Activated CD4-positive, CD25-positive, alpha-beta regulatory T cell (primary cell): Measurements from ENCODE around the gene ACAP2.
"Not testable (repeated sequence)": the region's sequence is repeated elsewhere in the genome, so short reads cannot be mapped to it uniquely, and the experiment has no call there.

Experiments used
- DNase-seq, 4 experiments: peaks; one replicate each; lab custom pipeline; 2025; lab: John Stamatoyannopoulos, UW

The ACAP2 gene

GRCh38 chr3:195246581-195246995 lies 196.2 kb downstream of the ACAP2 start:
- no peak for DNase-seq

- no peak for DNase-seq
These were observed 197.3 kb downstream of the ACAP2 start for GRCh38 chr3:195245531-195245951.

- DNase-seq: no peak
These were observed 201.0 kb downstream of the ACAP2 start for GRCh38 chr3:195241592-195242355.

- DNase-seq: no peak
These were observed 201.9 kb downstream of the ACAP2 start for GRCh38 chr3:195240939-195241338.

GRCh38 chr3:195240171-195240701 lies 202.6 kb downstream of the ACAP2 start:
- no peak for DNase-seq

GRCh38 chr3:195239121-195239520 lies 203.7 kb downstream of the ACAP2 start:
- DNase-seq: no peak

- no peak for DNase-seq
These were observed 204.2 kb downstream of the ACAP2 start for GRCh38 chr3:195238586-195239118.

- DNase-seq: no peak
These were observed 204.7 kb downstream of the ACAP2 start for GRCh38 chr3:195238081-195238571.

GRCh38 chr3:195236801-195237570 lies 205.8 kb downstream of the ACAP2 start:
- no peak for DNase-seq

GRCh38 chr3:195236076-195236798 lies 206.6 kb downstream of the ACAP2 start:
- no peak for DNase-seq

- no peak for DNase-seq
These were observed 212.6 kb downstream of the ACAP2 start for GRCh38 chr3:195230244-195230643.

GRCh38 chr3:195228886-195229285 lies 213.9 kb downstream of the ACAP2 start:
- not testable (repeated sequence) for DNase-seq

- no peak for DNase-seq
These were observed 214.9 kb downstream of the ACAP2 start for GRCh38 chr3:195227871-195228270.

- DNase-seq: no peak
These were observed 215.8 kb downstream of the ACAP2 start for GRCh38 chr3:195226900-195227447.

GRCh38 chr3:195226445-195226844 lies 216.4 kb downstream of the ACAP2 start:
- DNase-seq: no peak

- DNase-seq: no peak
These were observed 217.7 kb downstream of the ACAP2 start for GRCh38 chr3:195224980-195225580.
